ENCODE measurements around the gene DUS1L.

Gene DUS1L

DNA sequence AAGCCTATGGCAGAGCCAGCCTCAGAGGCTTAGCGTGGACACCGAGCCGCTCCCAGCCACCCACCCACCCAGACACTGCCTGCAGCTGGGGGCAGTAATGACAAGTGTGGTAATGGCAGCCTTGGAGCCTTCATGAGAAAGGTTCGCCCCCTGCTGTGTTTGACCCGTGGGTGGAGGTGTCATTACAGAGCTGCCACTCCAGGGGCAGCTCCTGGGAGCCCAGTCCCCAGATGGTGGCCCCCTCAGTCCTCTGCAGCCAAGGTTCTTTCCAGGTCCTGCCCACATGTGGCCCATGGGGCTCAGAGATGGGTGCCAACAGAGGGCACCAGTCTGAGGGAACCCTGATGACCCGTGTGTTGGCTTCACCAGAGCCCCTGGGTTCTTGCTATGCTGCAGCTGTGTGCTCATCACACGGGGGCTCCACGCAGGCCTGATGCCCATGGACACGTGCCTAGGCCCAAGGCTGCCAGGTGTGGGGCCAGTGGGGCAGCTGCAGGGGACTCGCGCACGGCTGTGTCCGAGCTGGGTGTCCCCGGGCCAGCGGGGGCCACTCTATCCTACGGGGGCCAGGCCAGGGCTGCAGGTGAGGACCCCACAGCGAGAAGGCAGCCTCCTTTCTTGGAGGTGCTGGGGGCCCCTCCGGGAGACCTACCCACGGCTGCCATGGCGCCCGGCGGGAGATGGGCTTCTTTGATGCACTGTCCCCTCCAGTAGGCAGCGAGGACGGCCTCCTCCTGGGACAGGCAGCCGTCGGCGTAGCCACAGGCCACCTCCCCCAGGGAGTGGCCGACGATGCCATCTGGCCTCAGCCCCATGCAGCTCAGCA is 24.3 kb upstream of the DUS1L start:
- TF ChIP-seq JUND (IDR thresholded peaks at IDR 0.05; ENCODE audit: low read depth), result no peak
- in situ Hi-C loops (cut with HindIII; ENCODE audit: low pct_unique_long_range_greater_than_20kb, low sequenced_read_pairs), result no loop called here
- peak in 1 of 2 experiments; percentile 8 for DNase-seq (ENCODE audit: low read depth in 1 of 2, low spot score in 1 of 2)

DNA sequence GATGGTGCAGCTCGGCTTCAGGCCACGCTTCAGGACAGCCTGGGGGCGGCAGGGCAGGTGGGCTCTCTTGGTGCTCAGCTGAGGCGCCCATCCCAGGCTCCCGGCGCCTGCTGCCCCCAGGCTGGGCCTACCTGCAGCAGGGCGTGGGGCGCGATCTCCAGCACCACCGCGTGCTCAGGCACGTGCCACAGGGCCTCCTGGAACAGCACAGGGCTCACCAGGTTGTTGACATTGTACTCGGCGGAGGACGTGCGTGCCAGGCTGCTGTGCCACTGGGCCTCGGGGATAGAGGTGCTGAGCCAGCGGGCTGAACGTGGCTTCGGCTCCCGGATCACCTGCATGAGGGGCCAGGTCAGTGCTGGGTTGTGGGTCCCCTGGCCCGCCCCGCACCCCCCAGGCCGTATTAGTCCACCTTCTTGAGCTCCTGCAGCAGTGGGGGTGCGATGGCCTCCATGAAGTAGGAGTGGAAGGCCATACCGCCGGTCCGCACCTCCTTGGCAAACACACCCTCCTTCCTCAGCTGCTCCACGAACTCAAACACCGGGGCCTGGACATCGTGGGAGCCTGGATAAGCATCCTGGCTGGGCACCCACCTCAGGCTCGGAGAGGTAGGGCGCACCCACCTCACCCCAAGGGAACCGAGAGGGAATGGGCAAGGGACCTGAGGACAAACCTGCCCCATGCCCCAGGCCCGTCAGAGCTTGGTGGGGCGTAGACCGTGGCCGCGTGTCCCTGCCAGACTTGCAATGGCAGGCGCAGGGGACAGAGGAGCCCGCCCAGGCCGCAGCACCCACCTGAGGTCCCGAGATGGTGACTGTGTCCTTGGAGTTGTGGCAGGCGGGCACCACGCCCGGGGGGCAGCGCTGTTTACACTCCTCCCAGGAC is 23.5 kb upstream of the DUS1L start:
- in situ Hi-C loops (cut with HindIII; ENCODE audit: low pct_unique_long_range_greater_than_20kb, low sequenced_read_pairs), result no loop called here
- peak in 1 of 2 experiments; percentile 13 for DNase-seq (ENCODE audit: low read depth in 1 of 2, low spot score in 1 of 2)
- TF ChIP-seq JUND (IDR thresholded peaks at IDR 0.05; ENCODE audit: low read depth), result no peak

DNA sequence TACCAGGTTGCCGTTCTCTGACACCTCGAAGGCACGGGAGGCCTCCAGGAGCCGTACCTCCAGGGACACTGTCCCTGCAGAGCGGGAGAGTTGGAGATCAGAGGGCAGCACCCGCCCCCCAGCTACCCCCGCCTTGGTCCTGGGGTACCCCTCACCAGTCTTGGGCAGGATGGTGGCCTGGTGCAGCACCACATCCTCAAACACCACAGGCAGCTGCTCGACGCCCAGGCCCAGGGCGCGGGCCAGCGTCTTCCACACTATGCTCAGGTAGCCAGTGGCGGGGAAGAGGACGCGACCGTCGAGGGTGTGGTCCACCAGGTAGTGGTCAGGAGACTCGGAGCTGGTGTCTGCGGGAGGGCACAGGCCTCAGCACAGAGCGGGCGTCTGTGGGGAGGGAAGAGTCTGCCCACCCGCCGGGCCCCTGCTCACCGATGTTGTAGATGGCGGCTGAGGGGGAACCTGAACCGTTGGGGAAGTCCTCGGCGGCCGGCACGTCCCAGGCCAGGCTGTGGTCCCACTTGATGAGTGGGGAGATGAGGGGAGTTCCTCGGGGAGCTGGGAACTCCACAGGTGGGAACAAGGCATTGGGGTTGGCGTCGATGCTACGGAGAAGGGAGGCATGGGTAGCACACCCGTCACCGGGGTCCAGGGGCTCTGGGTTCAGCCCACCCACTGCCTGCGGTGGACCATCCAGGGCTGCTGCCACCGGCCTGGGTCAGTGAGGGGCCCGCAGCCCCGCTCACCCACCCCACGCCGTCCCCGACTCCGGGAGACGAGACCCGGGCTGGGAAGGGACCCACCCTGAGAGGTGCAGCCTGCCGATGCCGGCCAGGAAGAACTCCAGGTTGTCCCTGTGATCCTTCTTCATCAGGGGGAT is 22.6 kb upstream of the DUS1L start:
- no peak for DNase-seq (ENCODE audit: low read depth in 1 of 2, low spot score in 1 of 2)
- in situ Hi-C loops (cut with HindIII; ENCODE audit: low pct_unique_long_range_greater_than_20kb, low sequenced_read_pairs), result no loop called here
- TF ChIP-seq JUND (IDR thresholded peaks at IDR 0.05; ENCODE audit: low read depth), result no peak

DNA sequence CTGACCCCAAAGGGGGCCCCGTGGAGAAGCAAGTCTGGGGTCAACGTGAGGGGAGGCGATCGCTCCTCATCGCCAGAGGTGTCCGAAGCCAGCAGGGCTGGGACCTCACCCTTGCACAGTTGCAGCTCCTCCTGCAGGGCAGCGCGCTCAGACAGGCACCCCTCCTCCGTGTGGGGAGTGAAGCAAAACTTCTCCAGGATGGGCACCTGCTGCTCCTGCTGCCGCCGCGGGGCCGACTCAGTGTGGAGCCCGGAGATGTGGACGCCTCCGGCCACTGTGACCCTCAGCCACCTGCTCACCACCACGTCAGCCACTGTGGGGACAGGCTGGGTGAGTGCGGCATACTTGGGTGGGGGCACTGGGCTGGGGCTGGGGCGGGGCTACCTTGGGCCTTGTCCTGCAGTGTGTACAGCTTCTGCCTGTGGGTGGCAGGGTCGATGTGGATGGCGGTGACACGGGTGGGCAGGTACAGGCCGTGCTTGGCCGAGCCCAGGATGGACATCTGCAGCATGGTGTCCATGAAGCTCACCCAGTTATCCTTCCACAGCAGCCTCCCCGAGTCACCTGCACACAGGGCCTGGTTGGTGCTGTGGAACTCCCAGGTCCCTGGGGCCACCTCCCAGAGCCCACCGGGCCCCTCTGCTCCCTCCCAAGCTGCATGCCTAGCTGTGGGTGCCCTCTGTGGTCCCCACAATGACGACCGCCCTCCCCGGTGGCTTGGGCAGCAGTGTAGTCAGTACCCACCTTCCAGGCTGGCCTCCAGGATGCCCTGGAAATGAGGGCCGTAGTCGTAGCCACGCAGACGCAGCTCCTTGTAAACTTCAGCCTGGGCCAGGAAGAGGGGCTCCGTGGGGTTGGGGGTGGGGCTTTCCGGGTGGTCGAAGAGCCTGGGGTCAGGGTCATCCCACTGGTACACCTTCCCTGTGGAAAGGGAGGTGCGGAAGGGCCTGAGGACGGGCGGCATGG is 21.6 kb upstream of the DUS1L start:
- in situ Hi-C loops (cut with HindIII; ENCODE audit: low pct_unique_long_range_greater_than_20kb, low sequenced_read_pairs), result no loop called here
- no peak for TF ChIP-seq JUND (IDR thresholded peaks at IDR 0.05; ENCODE audit: low read depth)
- DNase-seq (ENCODE audit: low read depth in 1 of 2, low spot score in 1 of 2), result no peak

DNA sequence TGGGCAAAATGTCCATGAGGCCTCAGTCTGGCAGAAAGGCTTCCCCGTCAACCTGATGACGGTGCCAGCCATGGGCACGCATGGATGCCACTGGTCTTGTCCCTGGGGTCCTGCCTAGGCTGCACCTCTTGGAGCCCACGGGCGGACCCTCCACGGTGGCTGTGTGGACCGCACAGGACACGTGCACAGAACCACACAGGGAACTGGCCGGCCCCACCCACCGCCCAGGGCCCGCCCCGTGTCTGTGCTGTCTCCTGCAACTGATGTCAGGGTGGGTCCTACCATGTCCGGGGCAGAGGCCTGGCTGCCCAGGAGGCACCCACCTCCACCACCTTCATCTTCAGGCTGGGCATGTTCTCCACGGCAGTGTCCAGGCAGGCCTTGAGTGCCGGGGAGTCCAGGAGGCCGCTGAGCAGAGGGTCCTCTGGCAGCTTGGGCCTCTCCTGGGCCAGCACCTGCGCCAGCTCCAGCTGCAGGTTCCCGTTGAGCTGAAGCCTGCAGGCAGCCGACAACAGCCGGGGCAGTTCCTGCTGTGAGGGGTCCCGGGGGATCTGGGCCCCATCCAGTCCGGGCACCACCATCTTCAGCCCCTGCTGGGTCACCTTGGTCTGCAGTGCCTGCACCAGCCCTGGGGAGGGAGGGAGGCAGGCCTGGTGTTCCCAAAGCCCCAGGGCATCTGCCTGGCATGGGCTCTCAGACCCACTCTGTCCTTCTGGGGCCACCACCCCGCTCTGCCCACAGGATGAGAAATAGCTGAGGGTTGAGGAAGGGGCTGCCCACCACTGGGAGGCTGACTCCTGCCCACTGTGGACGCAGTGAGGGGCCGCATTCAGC is 20.5 kb upstream of the DUS1L start:
- DNase-seq (ENCODE audit: low read depth in 1 of 2, low spot score in 1 of 2), result no peak
- in situ Hi-C loops (cut with HindIII; ENCODE audit: low pct_unique_long_range_greater_than_20kb, low sequenced_read_pairs), result no loop called here
- no peak for TF ChIP-seq JUND (IDR thresholded peaks at IDR 0.05; ENCODE audit: low read depth)

DNA sequence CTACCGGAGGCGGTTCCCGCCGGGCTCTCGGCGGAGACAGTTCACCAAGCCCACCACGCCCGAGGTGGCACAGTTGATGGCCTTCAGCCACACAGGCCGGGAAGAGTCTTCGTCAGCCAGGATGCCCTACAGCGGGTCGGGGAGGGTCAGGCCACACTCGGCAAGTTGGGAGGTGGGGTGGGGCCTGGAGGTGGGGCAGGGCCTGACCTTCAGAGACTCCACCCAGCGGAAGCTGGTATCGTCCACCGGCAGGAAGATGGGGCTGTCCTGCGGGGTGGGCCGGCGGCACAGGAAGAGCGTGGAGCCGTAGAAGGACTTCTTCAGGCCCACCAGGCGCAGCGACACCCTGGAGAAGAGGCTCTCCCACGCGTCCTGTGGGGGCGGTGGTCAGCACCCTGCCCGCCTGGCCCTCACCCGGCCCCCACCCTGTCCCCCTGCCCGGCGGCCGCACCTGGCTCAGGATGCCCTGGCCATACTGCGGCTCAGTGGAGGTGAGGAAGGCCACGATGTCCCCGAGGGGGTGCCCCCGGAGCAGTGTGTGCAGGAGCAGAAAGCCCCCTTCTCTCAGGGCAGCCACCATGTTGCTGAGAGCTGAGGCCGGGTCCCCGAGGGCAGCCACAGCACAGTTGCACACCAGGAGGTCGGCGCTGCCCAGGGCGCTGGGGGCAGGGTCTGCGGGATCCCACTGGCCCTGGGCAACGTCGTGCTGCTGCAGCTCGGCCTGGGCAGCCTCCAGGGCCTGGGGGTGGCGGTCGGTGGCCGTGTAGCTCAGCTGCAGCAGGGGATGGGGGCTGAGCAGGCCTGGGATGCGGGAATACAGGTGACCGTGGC is 19.6 kb upstream of the DUS1L start:
- in situ Hi-C loops (cut with HindIII; ENCODE audit: low pct_unique_long_range_greater_than_20kb, low sequenced_read_pairs), result no loop called here
- no peak for DNase-seq (ENCODE audit: low read depth in 1 of 2, low spot score in 1 of 2)
- no peak for TF ChIP-seq JUND (IDR thresholded peaks at IDR 0.05; ENCODE audit: low read depth)

DNA sequence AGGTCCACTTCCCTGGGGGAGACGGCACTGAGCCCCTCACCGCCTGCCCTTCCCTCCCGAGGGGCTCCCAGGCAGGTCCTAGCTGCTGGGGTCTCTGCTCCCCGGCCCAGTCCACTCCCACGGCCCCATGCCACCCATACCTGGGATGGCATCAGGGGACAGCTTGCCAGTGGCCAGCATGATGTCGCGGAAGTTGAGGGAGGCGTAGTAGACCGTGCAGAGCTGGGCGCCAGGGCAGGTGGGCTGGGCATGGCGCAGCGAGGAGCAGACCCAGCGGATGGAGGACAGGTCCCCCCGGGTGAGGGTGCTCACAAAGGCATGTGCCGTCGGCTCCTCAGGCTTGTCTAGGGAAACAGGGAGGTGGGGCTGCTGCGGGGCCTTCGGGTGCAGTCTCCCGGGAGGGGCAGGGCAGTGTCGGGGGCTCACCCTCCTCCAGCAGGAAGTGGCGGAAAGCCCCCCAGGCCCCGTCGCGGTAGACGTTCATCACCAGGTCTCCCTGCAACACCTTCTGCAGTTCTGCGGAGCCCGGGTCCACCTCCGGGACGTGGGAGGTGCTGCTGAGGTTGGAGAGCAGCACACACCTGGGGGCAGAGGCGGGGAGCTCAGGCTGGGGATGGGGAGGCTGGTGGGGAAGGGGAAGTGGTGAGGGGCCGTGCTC is 18.9 kb upstream of the DUS1L start:
- in situ Hi-C loops (cut with HindIII; ENCODE audit: low pct_unique_long_range_greater_than_20kb, low sequenced_read_pairs), result no loop called here
- DNase-seq (ENCODE audit: low read depth in 1 of 2, low spot score in 1 of 2), result no peak
- TF ChIP-seq JUND (IDR thresholded peaks at IDR 0.05; ENCODE audit: low read depth), result no peak

DNA sequence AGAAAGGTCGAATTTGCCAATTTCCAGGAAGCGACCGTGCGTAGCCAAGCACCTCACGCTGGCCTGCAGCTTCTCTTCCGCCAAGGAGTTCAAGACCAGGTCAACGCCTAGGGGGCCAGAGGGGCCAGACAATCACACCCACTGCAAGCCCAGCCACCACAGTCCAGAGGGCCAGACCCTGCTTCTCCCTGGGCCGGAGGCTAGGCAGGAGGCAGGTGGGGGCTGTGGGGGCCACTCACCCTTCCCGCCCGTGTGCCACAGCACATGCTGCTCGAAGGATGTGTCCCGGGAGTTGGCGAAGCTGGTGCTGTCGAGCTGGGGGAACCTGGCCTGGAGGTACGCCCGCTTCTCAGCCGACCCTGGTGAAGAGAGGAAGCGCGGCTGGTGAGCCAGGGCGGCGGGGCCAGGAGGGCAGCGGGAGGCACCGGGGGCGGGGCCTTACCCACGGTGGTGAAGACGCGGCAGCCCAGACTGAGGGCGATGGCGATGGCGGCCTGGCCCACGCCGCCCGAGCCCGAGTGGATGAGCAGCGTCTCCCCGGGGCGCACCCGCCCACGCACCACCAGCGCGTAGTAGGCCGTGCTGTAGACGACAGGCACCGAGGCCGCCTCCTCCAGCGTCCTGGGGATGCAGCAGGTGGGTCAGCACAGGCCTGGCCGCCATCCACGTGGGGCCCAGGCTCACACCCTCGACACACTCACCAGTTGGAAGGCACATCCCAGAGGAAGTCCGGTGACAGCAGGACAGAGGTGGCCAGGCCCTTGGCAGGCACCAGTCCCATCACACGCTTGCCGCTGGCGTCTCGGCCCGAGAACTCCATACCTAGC is 18.1 kb upstream of the DUS1L start:
- DNase-seq (ENCODE audit: low read depth in 1 of 2, low spot score in 1 of 2), result no peak
- in situ Hi-C loops (cut with HindIII; ENCODE audit: low pct_unique_long_range_greater_than_20kb, low sequenced_read_pairs), result no loop called here
- no peak for TF ChIP-seq JUND (IDR thresholded peaks at IDR 0.05; ENCODE audit: low read depth)

DNA sequence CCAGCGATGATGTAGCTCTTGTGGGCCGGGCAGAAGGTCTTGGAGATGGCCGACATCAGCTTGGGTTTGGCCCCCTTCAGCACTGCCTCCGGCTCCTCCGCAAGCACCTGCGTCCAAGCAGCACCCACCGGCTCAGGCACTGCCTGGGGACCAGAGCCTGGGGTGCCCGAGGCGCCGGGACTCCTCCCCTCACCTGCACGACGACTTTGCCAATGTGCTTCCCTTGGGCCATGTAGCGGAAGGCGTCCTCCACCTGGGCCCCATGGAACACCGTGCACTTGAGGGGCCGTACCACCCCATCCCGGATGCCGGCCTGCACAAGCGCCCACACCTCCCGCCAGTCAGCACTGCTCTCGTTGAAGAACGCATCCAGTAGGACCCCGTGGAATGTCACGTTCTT is 17.4 kb upstream of the DUS1L start:
- TF ChIP-seq JUND (IDR thresholded peaks at IDR 0.05; ENCODE audit: low read depth), result no peak
- DNase-seq (ENCODE audit: low read depth in 1 of 2, low spot score in 1 of 2), result no peak
- in situ Hi-C loops (cut with HindIII; ENCODE audit: low pct_unique_long_range_greater_than_20kb, low sequenced_read_pairs), result no loop called here

Measured in T47D (cell line).